HepG2 (cell line): ENCODE measurements around the gene CCDC160. TPM values are rescaled to one million over a fixed set of nuclear protein-coding genes. Genes with fewer than 3 reads are reported as not detected.

Experiments used
- ATAC-seq: fragments of 200-7000 bp; cut with Tn5 transposase; 3 replicates; pipeline ENCODE4 v1.9.1; 2020; ENCODE audit warnings: mild to moderate bottlenecking, moderate library complexity
- BruUV-seq: library from RNA; stranded (reverse); fragments of 400-500 nt; replicated peaks from 2 replicates; lab custom pipeline; 2021; lab: Mats Ljungman, UMichigan
- CTCF ChIA-PET: fragments of 300-600 bp; formaldehyde crosslinking; extraction: SDS; loops from one replicate; lab custom pipeline; 2021; ENCODE audit warnings: low total read pairs, inconsistent platforms, low intra/inter-chr PET ratio; lab: Yijun Ruan, JAX
- POLR2A ChIA-PET: fragments of 350-600 bp; sonication (Branson Sonifier 250); formaldehyde crosslinking; loops from one replicate; lab custom pipeline; 2020; ENCODE audit warnings: antibody characterized with exemption, inconsistent platforms; lab: Yijun Ruan, JAX
- DNase-seq: peaks from one replicate; pipeline ENCODE4 v3.0.0-alpha.2; 2015; ENCODE audit warnings: low spot score
- FAIRE-seq: peaks from 3 replicates; lab custom pipeline; 2011; peaks lifted over from hg19 to GRCh38; lab: Jason Lieb, UNC
- H2AFZ ChIP-seq: one replicate; pipeline ENCODE4 v1.6.1; 2011; ENCODE audit warnings: low read length, inconsistent platforms
- H3K27ac ChIP-seq: fragments of 300-600 bp; 3 replicates; pipeline ENCODE4 v1.8.0; 2011; ENCODE audit warnings: mixed run types, mild to moderate bottlenecking, mixed read lengths, low read length, inconsistent platforms; ENCODE audit not compliant: insufficient read depth; ENCODE audit errors: extremely low read length
- H3K27me3 ChIP-seq, 2 experiments: fragments of 200-600 bp in 1 of 2; 2 replicates in 1 of 2; 3 replicates in 1 of 2; pipeline versions ENCODE4 v1.6.0 to v1.8.0; 2011; ENCODE audit warnings: low read length in 2 of 2, mild to moderate bottlenecking in 2 of 2, moderate library complexity in 2 of 2, inconsistent platforms in 1 of 2; ENCODE audit not compliant: insufficient read depth in 2 of 2, control insufficient read depth in 1 of 2
- H3K36me3 ChIP-seq, 2 experiments: fragments of 200-600 bp in 1 of 2; replicated peaks in 1 of 2; 2 replicates in 1 of 2; 3 replicates in 1 of 2; pipeline versions ENCODE4 v1.5.1 to v1.8.0; 2011; ENCODE audit warnings: low read length in 2 of 2, inconsistent platforms in 1 of 2; ENCODE audit not compliant: insufficient read depth in 2 of 2, control insufficient read depth in 1 of 2
- H3K4me1 ChIP-seq: 2 replicates; pipeline ENCODE4 v1.5.1; 2012; ENCODE audit warnings: low read length, inconsistent platforms; ENCODE audit not compliant: insufficient read depth
- H3K4me2 ChIP-seq: 2 replicates; pipeline ENCODE4 v1.6.0; 2011; ENCODE audit warnings: low read depth, low read length, inconsistent platforms
- H3K4me3 ChIP-seq, 3 experiments: fragments of 200-600 bp in 1 of 3; sonication (generic), shearing (Covaris generic) in 1 of 3; replicated peaks in 1 of 3; 2 replicates each; pipeline ENCODE4 v1.5.1; 2011 to 2016; ENCODE audit warnings: low read length in 3 of 3, inconsistent platforms in 2 of 3, low read depth in 2 of 3, mild to moderate bottlenecking in 2 of 3, control low read depth in 1 of 3, mixed read lengths in 1 of 3; ENCODE audit not compliant: insufficient read depth in 1 of 3
- H3K79me2 ChIP-seq: one replicate; pipeline ENCODE4 v1.6.1; 2011; ENCODE audit warnings: low read length, inconsistent platforms; ENCODE audit not compliant: insufficient read depth
- H3K9ac ChIP-seq: 2 replicates; pipeline ENCODE4 v1.6.0; 2011; ENCODE audit warnings: mild to moderate bottlenecking, low read depth, low read length, inconsistent platforms; ENCODE audit not compliant: insufficient read depth
- H3K9me3 ChIP-seq: 2 replicates; pipeline ENCODE4 v1.5.1; 2012; ENCODE audit warnings: mild to moderate bottlenecking, low read length
- H4K20me1 ChIP-seq: 2 replicates; pipeline ENCODE4 v1.6.0; 2011; ENCODE audit warnings: inconsistent platforms, mild to moderate bottlenecking, low read length, moderate library complexity; ENCODE audit not compliant: insufficient read depth
- ZNF260 ChIP-seq: sonication (generic); formaldehyde crosslinking; IDR thresholded peaks from 2 replicates; pipeline ENCODE4 v1.4.0; 2020; ENCODE audit warnings: missing genetic modification reagents, low read depth, mild to moderate bottlenecking, borderline replicate concordance
- ZNF501 ChIP-seq: sonication (generic); formaldehyde crosslinking; IDR thresholded peaks from 2 replicates; pipeline ENCODE4 v1.5.1; 2020; ENCODE audit warnings: mild to moderate bottlenecking, moderate library complexity, missing genetic modification reagents
- ZNF772 ChIP-seq: sonication (generic); formaldehyde crosslinking; IDR thresholded peaks from 2 replicates; pipeline ENCODE4 v1.5.0; 2020; ENCODE audit warnings: mild to moderate bottlenecking, missing genetic modification reagents
- WGBS: methylation state at CpG from one replicate; pipeline ENCODE4 v1.1.6; 2017; ENCODE audit warnings: low lambda C conversion rate; 5-methylcytosine and 5-hydroxymethylcytosine counted together
- in situ Hi-C: cut with HindIII; loops from 2 replicates; pipeline ENCODE4 v1.10.0; 2017; ENCODE audit warnings: low pct_unique_long_range_greater_than_20kb; ENCODE audit not compliant: extremely low pct_ligation_motif_present
- intact Hi-C: fragments of 100-400 bp; cut with micrococcal nuclease; formaldehyde crosslinking; loops from one replicate; pipeline ENCODE4 v1.10.0; 2022; ENCODE audit not compliant: unreplicated experiment
- polyA plus RNA-seq, 8 experiments: library from polyadenylated mRNA; depleted of rRNA in 3 of 8; stranded (reverse) in 7 of 8; unstranded in 1 of 8; fragments of >200 nt; fragmentation: Illumina TruSeq in 4 of 8; extraction: Trizol in 4 of 8; gene quantifications; 2 replicates each; pipeline versions ENCODE4 v1.2.1 to v1.2.3, GENCODE V29; 2011 to 2016; ENCODE audit warnings: low read depth in 4 of 8, missing spikeins in 1 of 8, mixed read lengths in 1 of 8; ENCODE audit not compliant: insufficient read depth in 1 of 8
- total RNA-seq, 5 experiments: library from RNA; depleted of rRNA; stranded (reverse); fragments of >200 nt; fragmentation: Illumina TruSeq; extraction: Trizol; gene quantifications; 2 replicates each; pipeline ENCODE4 v1.2.3, GENCODE V29; 2016; ENCODE audit warnings: low read depth in 1 of 5

CCDC160 gene
- total and polyA plus RNA-seq, 2 of the 13 experiments (the other 11 are each of a cell fraction or from before 2014, with no cell fraction given): not detected

DNA sequence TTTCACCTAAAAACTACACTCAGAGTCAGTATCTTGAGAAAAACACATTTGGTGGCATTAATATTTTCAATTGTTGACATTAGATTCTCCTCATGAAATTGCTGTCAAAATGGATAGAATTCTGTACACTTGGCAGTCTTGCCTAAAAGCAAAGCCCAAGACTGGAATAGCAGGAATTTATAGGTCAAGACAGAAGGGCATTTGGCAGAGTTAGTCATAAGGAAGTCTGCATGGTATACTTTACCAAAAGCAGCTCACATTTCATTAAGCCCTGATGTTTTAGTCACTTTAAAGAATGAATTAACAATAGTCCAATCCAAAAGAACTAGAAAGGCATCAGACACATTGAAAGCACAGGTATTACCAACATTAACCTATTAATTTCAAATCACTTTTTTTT, 7.1 kb downstream of the CCDC160 start:
- POLR2A ChIA-PET: no interaction called here
- Histone ChIP-seq H3K4me3 (no peak overlapping the region), H2AFZ (no peak overlapping the region), H3K9ac (no peak overlapping the region), H3K27me3 (no peaks in the 10 kb centered on the region), H3K4me1 (no peaks in the 10 kb centered on the region), H4K20me1 (no peaks in the 10 kb centered on the region), H3K79me2 (no peaks in the 10 kb centered on the region), H3K9me3 (no peaks in the 10 kb centered on the region), H3K36me3 (no peaks in the 10 kb centered on the region), H3K4me2 (no peak overlapping the region), H3K27ac (no peak overlapping the region)
- in situ Hi-C loops: no loop called here
- ATAC-seq (no peak), DNase-seq (no peak), FAIRE-seq (no peak)
- CTCF ChIA-PET: no interaction called here
- no TSS peak for BruUV-seq
- intact Hi-C loops: no loop called here
- no peak for TF ChIP-seq ZNF772 (CRISPR knock-in tag)

DNA sequence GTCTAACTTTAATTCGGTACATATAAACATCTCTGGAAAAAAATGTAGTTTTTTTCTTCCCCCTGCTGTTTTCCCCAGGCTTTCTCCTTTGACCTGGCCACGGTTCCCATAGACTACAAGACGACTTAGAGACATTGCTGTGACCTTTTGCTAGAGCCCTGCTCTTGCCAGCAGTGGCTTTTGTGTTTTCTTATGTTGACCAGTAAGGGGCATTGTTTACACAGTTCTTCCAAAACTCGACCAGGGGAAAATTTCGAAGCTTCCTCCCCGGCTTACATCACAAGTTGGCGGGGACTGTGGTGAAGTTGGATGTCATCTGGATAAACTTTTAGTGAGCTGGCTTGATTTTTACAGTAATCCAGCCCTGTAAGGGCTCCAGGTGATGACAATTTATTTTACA, 9.3 kb downstream of the CCDC160 start:
- Histone ChIP-seq H3K36me3 (no peaks in the 10 kb centered on the region), H3K27me3 (no peaks in the 10 kb centered on the region), H3K9ac (no peak overlapping the region), H3K27ac (no peak overlapping the region), H3K9me3 (no peaks in the 10 kb centered on the region), H3K4me1 (no peaks in the 10 kb centered on the region), H3K4me3 (no peak overlapping the region), H2AFZ (no peak overlapping the region), H3K79me2 (no peaks in the 10 kb centered on the region), H4K20me1 (no peaks in the 10 kb centered on the region), H3K4me2 (no peak overlapping the region)
- ChIA-PET CTCF (no interaction called here), POLR2A (no interaction called here)
- intact Hi-C loops: no loop called here
- in situ Hi-C loops: no loop called here
- ATAC-seq (no peak), FAIRE-seq (no peak), DNase-seq (no peak)
- 3% methylated on average over 7 of the region's 7 CpGs for WGBS
- BruUV-seq: no TSS peak
- TF ChIP-seq ZNF501 (CRISPR knock-in tag): no peak
- TF ChIP-seq ZNF260 (CRISPR knock-in tag): no peak
